IPS-15b (cell line): ENCODE results near the gene FRMD4A.
"Not testable (repeated sequence)": the region's sequence is repeated elsewhere in the genome, so short reads cannot be mapped to it uniquely, and the experiment has no call there.

Experiments used
- H3K27me3 ChIP-seq: one replicate; pipeline ENCODE4 v1.6.1; 2013; ENCODE audit warnings: low read length; ENCODE audit not compliant: control insufficient read depth, insufficient read depth
- H3K36me3 ChIP-seq: one replicate; pipeline ENCODE4 v1.6.1; 2013; ENCODE audit warnings: low read length; ENCODE audit not compliant: control insufficient read depth, insufficient read depth
- H3K4me1 ChIP-seq: one replicate; pipeline ENCODE4 v1.6.1; 2013; ENCODE audit warnings: mild to moderate bottlenecking, low read length; ENCODE audit not compliant: control insufficient read depth, insufficient read depth
- H3K4me3 ChIP-seq: one replicate; pipeline ENCODE4 v1.5.1; 2013; ENCODE audit warnings: low read depth, low read length
- H3K9ac ChIP-seq: one replicate; pipeline ENCODE4 v1.6.1; 2013; ENCODE audit warnings: low read depth, mild to moderate bottlenecking, low read length
- H3K9me3 ChIP-seq: one replicate; pipeline ENCODE4 v1.6.1; 2013; ENCODE audit warnings: mild to moderate bottlenecking, low read length; ENCODE audit not compliant: control insufficient read depth, insufficient read depth

Gene FRMD4A

GRCh38 chr10:14250496-14251076 is 80.1 kb downstream of the FRMD4A start:
- no peaks in the 10 kb centered on the region for H3K9me3 ChIP-seq
- no peaks in the 10 kb centered on the region for H3K4me1 ChIP-seq
- H3K4me3 ChIP-seq: no peak overlapping the region
- H3K27me3 ChIP-seq: no peaks in the 10 kb centered on the region
- H3K36me3 ChIP-seq: no peaks in the 10 kb centered on the region
- no peak overlapping the region for H3K9ac ChIP-seq

GRCh38 chr10:14247377-14248116 is 83.2 kb downstream of the FRMD4A start:
- Histone ChIP-seq H3K27me3 (no peaks in the 10 kb centered on the region), H3K9ac (no peak overlapping the region), H3K4me3 (no peak overlapping the region), H3K9me3 (no peaks in the 10 kb centered on the region), H3K36me3 (no peaks in the 10 kb centered on the region), H3K4me1 (peaks cover 2% of the 10 kb centered on the region)

GRCh38 chr10:14244801-14245211 is 85.9 kb downstream of the FRMD4A start:
- Histone ChIP-seq H3K9ac (no peak overlapping the region), H3K4me3 (no peak overlapping the region), H3K9me3 (no peaks in the 10 kb centered on the region), H3K4me1 (peaks cover 11% of the 10 kb centered on the region), H3K36me3 (no peaks in the 10 kb centered on the region), H3K27me3 (no peaks in the 10 kb centered on the region)

GRCh38 chr10:14244147-14244546 is 86.6 kb downstream of the FRMD4A start:
- Histone ChIP-seq H3K4me3 (no peak overlapping the region), H3K4me1 (peaks cover 11% of the 10 kb centered on the region), H3K9ac (no peak overlapping the region), H3K27me3 (no peaks in the 10 kb centered on the region), H3K36me3 (no peaks in the 10 kb centered on the region), H3K9me3 (no peaks in the 10 kb centered on the region)

GRCh38 chr10:14243221-14243620 is 87.5 kb downstream of the FRMD4A start:
- Histone ChIP-seq H3K27me3 (no peaks in the 10 kb centered on the region), H3K9me3 (no peaks in the 10 kb centered on the region), H3K4me1 (peaks cover 11% of the 10 kb centered on the region), H3K9ac (no peak overlapping the region), H3K4me3 (no peak overlapping the region), H3K36me3 (no peaks in the 10 kb centered on the region)

GRCh38 chr10:14241196-14241595 is 89.5 kb downstream of the FRMD4A start:
- Histone ChIP-seq H3K4me3 (no peak overlapping the region), H3K4me1 (peaks cover 11% of the 10 kb centered on the region), H3K36me3 (no peaks in the 10 kb centered on the region)

GRCh38 chr10:14240253-14241189 is 90.2 kb downstream of the FRMD4A start:
- H3K27me3 ChIP-seq: no peaks in the 10 kb centered on the region
- H3K9ac ChIP-seq: no peak overlapping the region
- H3K4me1 ChIP-seq: peaks cover 11% of the 10 kb centered on the region
- no peak overlapping the region for H3K4me3 ChIP-seq
- no peaks in the 10 kb centered on the region for H3K36me3 ChIP-seq
- no peaks in the 10 kb centered on the region for H3K9me3 ChIP-seq

More at GRCh38 chr10:14241196-14241595, 89.5 kb downstream of the FRMD4A start:
- H3K9me3 ChIP-seq: no peaks in the 10 kb centered on the region
- no peaks in the 10 kb centered on the region for H3K27me3 ChIP-seq
- no peak overlapping the region for H3K9ac ChIP-seq

- not testable (repeated sequence) for H3K4me1 ChIP-seq, H3K4me3 ChIP-seq, H3K27me3 ChIP-seq, H3K9me3 ChIP-seq, H3K9ac ChIP-seq, H3K36me3 ChIP-seq
These were observed 92.1 kb downstream of the FRMD4A start for GRCh38 chr10:14238659-14239058.

- peaks cover 5% of the 10 kb centered on the region for H3K4me1 ChIP-seq
- H3K9ac ChIP-seq: no peak overlapping the region
- no peaks in the 10 kb centered on the region for H3K9me3 ChIP-seq
- no peaks in the 10 kb centered on the region for H3K27me3 ChIP-seq
- no peaks in the 10 kb centered on the region for H3K36me3 ChIP-seq
- H3K4me3 ChIP-seq: no peak overlapping the region
These were observed 94.4 kb downstream of the FRMD4A start for GRCh38 chr10:14236341-14236740.

GRCh38 chr10:14235566-14236195 is 95.0 kb downstream of the FRMD4A start:
- no peak overlapping the region for H3K4me3 ChIP-seq
- no peaks in the 10 kb centered on the region for H3K9me3 ChIP-seq
- no peaks in the 10 kb centered on the region for H3K36me3 ChIP-seq
- no peaks in the 10 kb centered on the region for H3K27me3 ChIP-seq
- no peaks in the 10 kb centered on the region for H3K4me1 ChIP-seq
- H3K9ac ChIP-seq: no peak overlapping the region

GRCh38 chr10:14233566-14233965 is 97.2 kb downstream of the FRMD4A start:
- Histone ChIP-seq H3K4me1 (no peaks in the 10 kb centered on the region), H3K9me3 (no peaks in the 10 kb centered on the region), H3K4me3 (no peak overlapping the region), H3K27me3 (no peaks in the 10 kb centered on the region), H3K36me3 (no peaks in the 10 kb centered on the region), H3K9ac (no peak overlapping the region)
